ENCODE results near the gene ARAP2. TPM values are rescaled to one million over a fixed set of nuclear protein-coding genes. Genes with fewer than 3 reads are reported as not detected.

The ARAP2 gene
- total RNA-seq, 2 experiments from 2014 or later = 6.9 to 8.6 TPM

DNA sequence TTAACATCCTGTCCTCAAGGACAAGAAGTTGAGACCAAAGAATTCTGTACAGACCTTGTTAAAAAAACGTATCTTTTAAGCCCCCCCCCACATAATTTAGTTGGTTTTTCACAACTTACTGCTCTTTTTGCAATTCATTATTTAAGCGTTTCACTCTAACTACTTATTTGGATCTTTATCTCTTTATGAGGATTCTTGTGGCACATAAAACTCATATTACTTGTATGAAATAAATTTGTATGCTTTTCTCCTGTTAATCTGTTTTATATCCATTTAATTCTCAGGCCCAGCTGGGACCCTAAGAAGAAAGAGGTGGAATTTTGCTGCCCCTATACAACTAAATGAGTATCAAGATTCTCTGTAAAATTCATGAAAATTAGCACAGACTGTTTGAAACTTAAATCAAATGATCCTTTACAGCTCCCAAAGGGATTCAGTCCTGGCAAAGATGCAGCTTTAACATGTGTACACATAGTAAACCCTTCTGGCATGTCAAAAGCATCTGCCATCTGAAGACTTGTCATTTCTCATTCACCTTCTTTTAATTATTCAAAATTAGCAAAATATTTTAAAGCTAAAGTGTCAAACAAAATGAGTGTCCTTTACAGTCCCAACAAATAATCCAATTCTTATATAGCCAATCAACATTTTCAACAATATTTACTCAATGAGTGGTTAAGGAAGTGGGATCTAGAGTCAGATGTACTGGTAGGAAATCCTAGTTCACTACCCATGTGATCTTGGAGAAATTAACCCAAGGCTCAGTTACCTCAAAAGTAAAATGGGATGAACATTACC, 17.7 kb downstream of the ARAP2 start:
- Histone ChIP-seq H4K20me1 (ENCODE audit: insufficient read depth, low read length) (0 out of 2 replicates have a peak, but pooled peaks cover 6% of the 10 kb centered on the region), H2AFZ (ENCODE audit: low read length) (no peak overlapping the region), H3K4me2 (ENCODE audit: low read length) (no peak overlapping the region), H3K36me3 (ENCODE audit: insufficient read depth, low read length) (no peaks in the 10 kb centered on the region), H3K4me1 (ENCODE audit: insufficient read depth, low read length, poor library complexity, severe bottlenecking) (no peaks in the 10 kb centered on the region), H3K9me2 (ENCODE audit: insufficient read depth, low read length) (no peaks in the 10 kb centered on the region), H3K9me3 (ENCODE audit: low read length) (no peaks in the 10 kb centered on the region), H3K4me3 (ENCODE audit: low read depth, low read length, poor library complexity, severe bottlenecking) (no peak overlapping the region), H3K79me2 (ENCODE audit: insufficient read depth, low read depth, low read length) (peaks cover 2% of the 10 kb centered on the region; the same call in 1 of the 2 replicates), H3K27ac (ENCODE audit: low read depth, low read length, poor library complexity, severe bottlenecking) (no peak overlapping the region)
- intact Hi-C loops (cut with micrococcal nuclease; ENCODE audit: unreplicated experiment) = no loop called here
- ChIA-PET CTCF (ENCODE audit: unreplicated experiment) (no interaction called here), POLR2A (interaction anchor here (1.0 to 1.3 kb wide), 2 partner anchors 14 to 554 kb away, joined by 3 read pairs; no protein-coding TSS in a partner anchor)
- no peak for DNase-seq (ENCODE audit: low spot score)
- TF ChIP-seq, protein P1, sequence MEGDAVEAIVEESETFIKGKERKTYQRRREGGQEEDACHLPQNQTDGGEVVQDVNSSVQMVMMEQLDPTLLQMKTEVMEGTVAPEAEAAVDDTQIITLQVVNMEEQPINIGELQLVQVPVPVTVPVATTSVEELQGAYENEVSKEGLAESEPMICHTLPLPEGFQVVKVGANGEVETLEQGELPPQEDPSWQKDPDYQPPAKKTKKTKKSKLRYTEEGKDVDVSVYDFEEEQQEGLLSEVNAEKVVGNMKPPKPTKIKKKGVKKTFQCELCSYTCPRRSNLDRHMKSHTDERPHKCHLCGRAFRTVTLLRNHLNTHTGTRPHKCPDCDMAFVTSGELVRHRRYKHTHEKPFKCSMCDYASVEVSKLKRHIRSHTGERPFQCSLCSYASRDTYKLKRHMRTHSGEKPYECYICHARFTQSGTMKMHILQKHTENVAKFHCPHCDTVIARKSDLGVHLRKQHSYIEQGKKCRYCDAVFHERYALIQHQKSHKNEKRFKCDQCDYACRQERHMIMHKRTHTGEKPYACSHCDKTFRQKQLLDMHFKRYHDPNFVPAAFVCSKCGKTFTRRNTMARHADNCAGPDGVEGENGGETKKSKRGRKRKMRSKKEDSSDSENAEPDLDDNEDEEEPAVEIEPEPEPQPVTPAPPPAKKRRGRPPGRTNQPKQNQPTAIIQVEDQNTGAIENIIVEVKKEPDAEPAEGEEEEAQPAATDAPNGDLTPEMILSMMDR (conservative IDR thresholded peaks at IDR 0.05; ENCODE audit: low read length) = no peak
- TF ChIP-seq EZH2phosphoT487 (IDR thresholded peaks at IDR 0.05; ENCODE audit: borderline replicate concordance, low read depth, low read length) = no peak
- no TSS peak for BruUV-seq (replicated peaks)

DNA sequence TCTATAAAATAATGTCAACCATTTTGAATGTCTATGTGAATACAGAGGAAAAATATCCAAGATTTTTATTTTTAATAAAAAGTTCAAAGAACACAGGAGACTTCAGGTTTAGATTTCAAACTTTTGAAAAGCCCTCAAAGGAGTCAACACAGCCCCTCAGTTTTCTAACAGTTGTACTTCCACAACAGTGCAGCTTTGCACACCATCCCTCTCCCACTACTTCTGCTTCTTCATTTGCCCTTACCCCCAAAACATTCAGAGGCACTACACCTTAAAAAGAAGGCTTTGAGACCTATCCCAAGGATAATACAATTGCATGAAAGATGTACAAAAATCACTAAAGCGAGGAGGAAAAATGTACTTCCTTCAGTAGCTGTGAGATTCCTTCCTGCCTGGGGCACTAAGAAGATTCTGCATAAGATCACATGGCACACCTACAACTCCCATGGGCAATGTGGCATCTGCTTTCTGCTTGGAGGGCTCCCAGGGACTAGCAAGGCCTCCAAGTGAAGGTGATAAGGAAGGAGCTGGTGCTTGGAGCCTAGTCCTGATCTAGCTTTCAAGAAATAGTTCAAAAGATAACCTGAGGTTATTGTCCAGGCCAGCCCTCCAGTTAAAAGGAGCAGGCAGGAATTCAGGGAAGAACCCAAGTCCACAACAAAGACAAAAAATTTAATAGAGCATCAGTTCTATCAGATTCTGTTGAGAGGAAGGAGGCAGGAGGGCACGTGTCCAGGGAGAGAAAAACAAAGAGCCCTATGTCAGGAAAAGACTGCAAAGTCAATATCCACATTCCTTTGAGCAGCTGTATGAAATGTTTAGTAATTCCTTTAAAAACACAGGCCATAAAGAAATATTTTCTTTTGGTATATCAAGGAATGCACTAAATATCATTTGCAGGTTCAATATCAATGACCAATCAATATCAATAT, 19.1 kb downstream of the ARAP2 start:
- 0 out of 2 replicates have a peak, but pooled peaks cover 6% of the 10 kb centered on the region for H4K20me1 ChIP-seq (ENCODE audit: insufficient read depth, low read length)
- DNase-seq (ENCODE audit: low spot score) = no peak
- ChIA-PET CTCF (ENCODE audit: unreplicated experiment) (no interaction called here), POLR2A (interaction anchor here (1.0 to 1.3 kb wide), 2 partner anchors 15 to 552 kb away, joined by 3 read pairs; no protein-coding TSS in a partner anchor)
- H3K27ac ChIP-seq (ENCODE audit: low read depth, low read length, poor library complexity, severe bottlenecking) = no peak overlapping the region
- H3K4me2 ChIP-seq (ENCODE audit: low read length) = no peak overlapping the region
- H2AFZ ChIP-seq (ENCODE audit: low read length) = no peak overlapping the region
- H3K36me3 ChIP-seq (ENCODE audit: insufficient read depth, low read length) = no peaks in the 10 kb centered on the region
- BruUV-seq (replicated peaks) = no TSS peak
- TF ChIP-seq, protein P1 (conservative IDR thresholded peaks at IDR 0.05; ENCODE audit: low read length) = no peak
- no peak for TF ChIP-seq EZH2phosphoT487 (IDR thresholded peaks at IDR 0.05; ENCODE audit: borderline replicate concordance, low read depth, low read length)
- H3K9me3 ChIP-seq (ENCODE audit: low read length) = no peaks in the 10 kb centered on the region
- H3K4me3 ChIP-seq (ENCODE audit: low read depth, low read length, poor library complexity, severe bottlenecking) = no peak overlapping the region
- intact Hi-C loops (cut with micrococcal nuclease; ENCODE audit: unreplicated experiment) = no loop called here
- H3K9me2 ChIP-seq (ENCODE audit: insufficient read depth, low read length) = no peaks in the 10 kb centered on the region
- H3K79me2 ChIP-seq (ENCODE audit: insufficient read depth, low read depth, low read length) = peaks cover 2% of the 10 kb centered on the region; the same call in 1 of the 2 replicates
- no peaks in the 10 kb centered on the region for H3K4me1 ChIP-seq (ENCODE audit: insufficient read depth, low read length, poor library complexity, severe bottlenecking)
